Naive thymus-derived CD4-positive, alpha-beta T cell (primary cell): ENCODE measurements around the gene PCNX2. TPM values are rescaled to one million over a fixed set of nuclear protein-coding genes. Genes with fewer than 3 reads are reported as not detected.

ENCODE experiments used
- ATAC-seq: fragments of 150-1000 bp; cut with Tn5 transposase; 2 replicates; pipeline ENCODE4 v1.10.0; 2021; ENCODE audit warnings: mild to moderate bottlenecking, moderate library complexity
- CTCF ChIA-PET: fragments of 350-600 bp; sonication (Branson Sonifier 250); formaldehyde crosslinking; loops from one replicate; lab custom pipeline; 2021; ENCODE audit warnings: antibody characterized with exemption; lab: Charles Lee
- POLR2A ChIA-PET: fragments of 350-600 bp; sonication (Branson Sonifier 250); formaldehyde crosslinking; loops from one replicate; lab custom pipeline; 2021; ENCODE audit warnings: antibody characterized with exemption, inconsistent platforms; lab: Charles Lee
- DNase-seq, 9 donors: peaks; one replicate each; pipeline versions ENCODE4 v3.0.0 to v3.0.0-alpha.2; 2020 to 2022; ENCODE audit warnings: mixed read lengths in 1 of 9
- H3K27ac ChIP-seq: one replicate; pipeline ENCODE4 v1.7.0; 2013; ENCODE audit warnings: mild to moderate bottlenecking, low read depth, low read length, moderate library complexity
- H3K27me3 ChIP-seq, 2 donors: one replicate each; pipeline ENCODE4 v1.7.0; 2013; ENCODE audit warnings: low read length in 2 of 2, mild to moderate bottlenecking in 2 of 2, moderate library complexity in 2 of 2; ENCODE audit not compliant: control insufficient read depth in 2 of 2, insufficient read depth in 2 of 2
- H3K36me3 ChIP-seq, 3 experiments: 1 replicate in 2 of 3; 2 replicates in 1 of 3; pipeline ENCODE4 v1.7.0; 2013; ENCODE audit warnings: low read length in 3 of 3, mild to moderate bottlenecking in 3 of 3, moderate library complexity in 1 of 3; ENCODE audit not compliant: insufficient read depth in 3 of 3, control insufficient read depth in 2 of 3
- H3K4me1 ChIP-seq, 2 donors: one replicate each; pipeline ENCODE4 v1.7.0; 2013; ENCODE audit warnings: low read length in 2 of 2, mild to moderate bottlenecking in 2 of 2, moderate library complexity in 1 of 2; ENCODE audit not compliant: control insufficient read depth in 2 of 2, insufficient read depth in 2 of 2
- H3K4me3 ChIP-seq: 2 replicates; pipeline ENCODE4 v1.7.0; 2013; ENCODE audit warnings: mild to moderate bottlenecking, low read length
- H3K9me3 ChIP-seq, 3 experiments: 1 replicate in 2 of 3; 2 replicates in 1 of 3; pipeline ENCODE4 v1.7.0; 2013; ENCODE audit warnings: low read length in 3 of 3; ENCODE audit not compliant: control insufficient read depth in 2 of 3
- H3K27ac Mint-ChIP-seq, 9 donors: one replicate each; pipeline ENCODE4 v1.8.0; 2020 to 2022; ENCODE audit warnings: mixed read lengths in 9 of 9, mild to moderate bottlenecking in 8 of 9, moderate library complexity in 5 of 9, inconsistent platforms in 2 of 9
- H3K27me3 Mint-ChIP-seq, 5 donors: one replicate each; pipeline ENCODE4 v1.8.0; 2021 to 2022; ENCODE audit warnings: mixed read lengths in 5 of 5, mild to moderate bottlenecking in 1 of 5
- H3K36me3 Mint-ChIP-seq, 5 donors: one replicate each; pipeline ENCODE4 v1.8.0; 2020 to 2022; ENCODE audit warnings: mixed read lengths in 5 of 5, mild to moderate bottlenecking in 3 of 5, inconsistent platforms in 1 of 5
- H3K4me1 Mint-ChIP-seq, 7 donors: one replicate each; pipeline ENCODE4 v1.8.0; 2020 to 2022; ENCODE audit warnings: mixed read lengths in 7 of 7, mild to moderate bottlenecking in 3 of 7, inconsistent platforms in 1 of 7
- H3K4me3 Mint-ChIP-seq, 10 donors: one replicate each; pipeline ENCODE4 v1.8.0; 2020 to 2022; ENCODE audit warnings: mild to moderate bottlenecking in 10 of 10, mixed read lengths in 10 of 10, moderate library complexity in 6 of 10, inconsistent platforms in 2 of 10
- H3K9me3 Mint-ChIP-seq, 11 donors: one replicate each; pipeline ENCODE4 v1.8.0; 2020 to 2022; ENCODE audit warnings: mixed read lengths in 11 of 11, mild to moderate bottlenecking in 4 of 11, inconsistent platforms in 1 of 11, moderate library complexity in 1 of 11
- intact Hi-C, 2 donors: fragments of 100-400 bp; cut with micrococcal nuclease; formaldehyde crosslinking; loops; one replicate each; pipeline ENCODE4 v1.15.1; 2023
- polyA plus RNA-seq, 2 donors: library from polyadenylated mRNA; unstranded; fragments of 300-500 nt; fragmentation: Illumina TruSeq; gene quantifications; one replicate each; pipeline ENCODE4 v1.2.3, GENCODE V29; 2021
- total RNA-seq, 6 experiments: library from RNA in 5 of 6; stranded (reverse) in 5 of 6; gene quantifications; 1 replicate in 5 of 6; 2 replicates in 1 of 6; pipeline ENCODE4 v1.2.3 and lab custom pipeline; 2021 to 2026

PCNX2 gene
- total and polyA plus RNA-seq, 7 experiments from 2014 or later, result 4.1 to 61.8 (median 45.1) TPM

GRCh38 chr1:233328142-233328921, 32.8 kb upstream of the PCNX2 start:
- DNase-seq, result peak in 8 of 9 donors; percentile 17 to 44 (median 33)

DNA sequence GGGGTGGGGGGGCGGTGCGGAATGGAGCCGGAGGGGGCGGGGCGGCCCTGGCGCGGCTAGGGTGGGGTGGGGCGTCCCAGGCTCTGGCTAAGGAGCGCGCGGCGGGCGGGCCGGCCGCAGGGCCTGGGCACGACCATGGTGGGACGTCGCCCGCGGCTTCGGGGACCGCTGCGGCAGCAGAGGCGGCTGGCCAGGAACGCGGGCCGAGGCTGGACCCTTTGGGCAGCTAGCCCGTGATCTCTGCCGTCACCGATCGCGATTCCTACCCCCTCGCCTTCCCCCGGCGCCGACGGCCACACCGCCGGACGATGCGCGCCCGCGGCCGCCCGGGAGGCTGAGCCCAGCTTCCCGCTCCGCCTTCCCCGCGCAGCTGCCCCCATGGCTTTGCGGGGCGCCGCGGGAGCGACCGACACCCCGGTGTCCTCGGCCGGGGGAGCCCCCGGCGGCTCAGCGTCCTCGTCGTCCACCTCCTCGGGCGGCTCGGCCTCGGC, 32.2 kb upstream of the PCNX2 start, which contains the start of gene MAP3K21:
Gene MAP3K21, plus strand, starts transcription at position 74 of the 491 bp plus-strand sequence. Its CDS starts 305 bp downstream, at position 379.
- H3K4me3 ChIP-seq, result peak within 1 kb of the TSS; percentile 62
- Mint-ChIP-seq H3K4me3 (peak within 1 kb of the TSS; percentile 67 to 89 (median 83)), H3K36me3 (no peaks in the 10 kb centered on the region), H3K27me3 (peaks cover 9 to 47% (median 12%) of the 10 kb centered on the region in 5 donors), H3K9me3 (peaks cover 0 to 3% (median 0%) of the 10 kb centered on the region in 11 donors), H3K27ac (peak within 1 kb of the TSS in 4 of 9 donors; percentile 8 to 83 (median 38)), H3K4me1 (peaks cover 4 to 19% (median 8%) of the 10 kb centered on the region in 7 donors)
- no peaks in the 10 kb centered on the region for H3K27me3 ChIP-seq
- intact Hi-C loops, result loop anchor here (1.0 to 5.0 kb wide), 4 partner anchors 32 to 1150 kb away; partner anchors contain the start of genes PCNX2 (in 2 of the 2), COA6 (in 1 of the 2), NTPCR (in 1 of the 2) and TARBP1 (in 1 of the 2)
- DNase-seq (peak in 1 of 9 donors; percentile 42), ATAC-seq (peak; percentile 1)
- CTCF ChIA-PET, result no interaction called here
- POLR2A ChIA-PET, result interaction anchor here (0.6 to 0.7 kb wide), 2 partner anchors 48 to 378 kb away, joined by 3 to 4 read pairs; no protein-coding TSS in a partner anchor
- no peaks in the 10 kb centered on the region for H3K36me3 ChIP-seq
- H3K4me1 ChIP-seq, result peaks cover 6 to 8% of the 10 kb centered on the region in 2 donors
- H3K27ac ChIP-seq, result no peak within 1 kb of the TSS
- H3K9me3 ChIP-seq, result no peaks in the 10 kb centered on the region

More at GRCh38 chr1:233328142-233328921, 32.8 kb upstream of the PCNX2 start:
- CTCF ChIA-PET, result no interaction called here
- intact Hi-C loops, result loop anchor here in 1 of 2 donors (5.0 kb wide), 1 partner anchor 1149 kb away; the partner anchor contains the start of gene TARBP1
- peaks cover 4 to 19% (median 8%) of the 10 kb centered on the region in 7 donors for H3K4me1 Mint-ChIP-seq
- ATAC-seq, result peak; percentile 19
- Histone ChIP-seq H3K36me3 (no peaks in the 10 kb centered on the region), H3K4me1 (peaks cover 6 to 8% of the 10 kb centered on the region in 2 donors), H3K27me3 (no peaks in the 10 kb centered on the region), H3K4me3 (peak overlapping the region; percentile 62), H3K27ac (no peak overlapping the region), H3K9me3 (no peaks in the 10 kb centered on the region)
- H3K9me3 Mint-ChIP-seq, result peaks cover 0 to 3% (median 0%) of the 10 kb centered on the region in 11 donors
- H3K36me3 Mint-ChIP-seq, result no peaks in the 10 kb centered on the region
- POLR2A ChIA-PET, result interaction anchor here (0.6 to 0.7 kb wide), 2 partner anchors 48 to 379 kb away, joined by 3 to 4 read pairs; no protein-coding TSS in a partner anchor
- H3K4me3 Mint-ChIP-seq, result peak overlapping the region; percentile 58 to 87 (median 73)
- H3K27ac Mint-ChIP-seq, result no peak overlapping the region
- peaks cover 9 to 44% (median 13%) of the 10 kb centered on the region in 5 donors for H3K27me3 Mint-ChIP-seq

- DNase-seq (peak; percentile 61 to 79 (median 74)), ATAC-seq (peak; percentile 93)
- Mint-ChIP-seq H3K4me3 (peak overlapping the region; percentile 67 to 89 (median 83)), H3K4me1 (peaks cover 4 to 19% (median 8%) of the 10 kb centered on the region in 7 donors), H3K36me3 (no peaks in the 10 kb centered on the region), H3K27ac (peak overlapping the region in 4 of 9 donors; percentile 8 to 83 (median 38)), H3K9me3 (peaks cover 0 to 3% (median 0%) of the 10 kb centered on the region in 11 donors), H3K27me3 (peaks cover 4 to 52% (median 13%) of the 10 kb centered on the region in 5 donors)
- CTCF ChIA-PET, result no interaction called here
- no peaks in the 10 kb centered on the region for H3K27me3 ChIP-seq
- peak overlapping the region; percentile 43 for H3K4me3 ChIP-seq
- peaks cover 6 to 8% of the 10 kb centered on the region in 2 donors for H3K4me1 ChIP-seq
- H3K36me3 ChIP-seq, result no peaks in the 10 kb centered on the region
- intact Hi-C loops, result loop anchor here (1.0 to 5.0 kb wide), 4 partner anchors 32 to 1150 kb away; partner anchors contain the start of genes PCNX2 (in 2 of the 2), COA6 (in 1 of the 2), NTPCR (in 1 of the 2) and TARBP1 (in 1 of the 2)
- POLR2A ChIA-PET, result no interaction called here
- H3K9me3 ChIP-seq, result no peaks in the 10 kb centered on the region
- H3K27ac ChIP-seq, result no peak overlapping the region
These were observed 31.5 kb upstream of the PCNX2 start for GRCh38 chr1:233326811-233327650.

- H3K9me3 Mint-ChIP-seq, result peaks cover 0 to 3% (median 0%) of the 10 kb centered on the region in 11 donors
- peaks cover 6 to 8% of the 10 kb centered on the region in 2 donors for H3K4me1 ChIP-seq
- H3K27ac Mint-ChIP-seq, result peak overlapping the region in 1 of 9 donors; percentile 44
- H3K4me3 ChIP-seq, result no peak overlapping the region
- ChIA-PET POLR2A (no interaction called here), CTCF (no interaction called here)
- DNase-seq (no peak), ATAC-seq (no peak)
- H3K27me3 ChIP-seq, result no peaks in the 10 kb centered on the region
- H3K36me3 Mint-ChIP-seq, result no peaks in the 10 kb centered on the region
- intact Hi-C loops, result loop anchor here in 1 of 2 donors (2.0 to 5.0 kb wide), 2 partner anchors 1046 to 1151 kb away; partner anchors contain the start of genes COA6 and TARBP1
- H3K4me1 Mint-ChIP-seq, result peaks cover 4 to 19% (median 8%) of the 10 kb centered on the region in 7 donors
- peaks cover 0 to 51% (median 9%) of the 10 kb centered on the region in 5 donors for H3K27me3 Mint-ChIP-seq
- H3K36me3 ChIP-seq, result no peaks in the 10 kb centered on the region
- no peak overlapping the region for H3K27ac ChIP-seq
- H3K9me3 ChIP-seq, result no peaks in the 10 kb centered on the region
- peak overlapping the region in 4 of 10 donors; percentile 74 to 89 (median 78) for H3K4me3 Mint-ChIP-seq
These were observed 30.8 kb upstream of the PCNX2 start for GRCh38 chr1:233326319-233326718.

GRCh38 chr1:233323718-233324117, 28.2 kb upstream of the PCNX2 start:
- H3K4me1 Mint-ChIP-seq, result peaks cover under 1 to 9% (median 3%) of the 10 kb centered on the region in 7 donors
- peaks cover 2 to 3% of the 10 kb centered on the region in 2 donors for H3K4me1 ChIP-seq
- ATAC-seq (no peak), DNase-seq (no peak)
- intact Hi-C loops, result no loop called here
- H3K4me3 Mint-ChIP-seq, result no peak overlapping the region
- H3K27ac ChIP-seq, result no peak overlapping the region
- peaks cover 0 to 47% (median 11%) of the 10 kb centered on the region in 5 donors for H3K27me3 Mint-ChIP-seq
- no peaks in the 10 kb centered on the region for H3K9me3 ChIP-seq
- H3K4me3 ChIP-seq, result no peak overlapping the region
- H3K36me3 Mint-ChIP-seq, result no peaks in the 10 kb centered on the region
- CTCF ChIA-PET, result no interaction called here
- no peak overlapping the region for H3K27ac Mint-ChIP-seq
- H3K27me3 ChIP-seq, result no peaks in the 10 kb centered on the region
- peaks cover 0 to 3% (median 0%) of the 10 kb centered on the region in 11 donors for H3K9me3 Mint-ChIP-seq
- POLR2A ChIA-PET, result no interaction called here
- H3K36me3 ChIP-seq, result no peaks in the 10 kb centered on the region
